ENCODE measurements around the gene ESRRG.

The ESRRG gene

GRCh38 chr1:216723274-216723780 lies at the start of gene ESRRG:
Gene ESRRG, minus strand, starts transcription at chr1:216723429. Its CDS starts 130 bp downstream, at chr1:216723299.
- peaks cover 0 to 23% of the 10 kb centered on the region in 2 donors for H3K27me3 ChIP-seq
- H3K27ac ChIP-seq: no peak within 1 kb of the TSS

GRCh38 chr1:216771922-216772321 lies 48.7 kb upstream of the ESRRG start:
- Histone ChIP-seq H3K4me3 (no peak overlapping the region), H3K9me3 (no peaks in the 10 kb centered on the region), H3K36me3 (no peaks in the 10 kb centered on the region), H3K27ac (no peak overlapping the region), H3K4me1 (no peaks in the 10 kb centered on the region), H3K27me3 (no peaks in the 10 kb centered on the region)
- intact Hi-C loops (cut with DNase I; ENCODE audit: low total_unique reads): no loop called here
- no peak for TF ChIP-seq CTCF (IDR thresholded peaks at IDR 0.05)
- no peak for DNase-seq

More at GRCh38 chr1:216723274-216723780, at the start of gene ESRRG:
- Histone ChIP-seq H3K4me1 (peaks cover 0 to 16% (median 4%) of the 10 kb centered on the region in 4 donors), H3K36me3 (no peaks in the 10 kb centered on the region), H3K4me3 (peak within 1 kb of the TSS in 1 of 2 donors; percentile 24), H3K9me3 (no peaks in the 10 kb centered on the region)
- DNase-seq: no peak
- intact Hi-C loops (cut with DNase I; ENCODE audit: low total_unique reads): no loop called here
- no peak for TF ChIP-seq CTCF (IDR thresholded peaks at IDR 0.05)

GRCh38 chr1:216766633-216767327 lies 43.6 kb upstream of the ESRRG start:
- peaks cover 0 to 9% (median 0%) of the 10 kb centered on the region in 4 donors for H3K4me1 ChIP-seq
- TF ChIP-seq CTCF (IDR thresholded peaks at IDR 0.05): no peak
- no peak overlapping the region for H3K27ac ChIP-seq
- intact Hi-C loops (cut with DNase I; ENCODE audit: low total_unique reads): no loop called here
- H3K27me3 ChIP-seq: no peaks in the 10 kb centered on the region
- no peak for DNase-seq
- H3K36me3 ChIP-seq: no peaks in the 10 kb centered on the region
- no peaks in the 10 kb centered on the region for H3K9me3 ChIP-seq
- no peak overlapping the region for H3K4me3 ChIP-seq

- Histone ChIP-seq H3K4me3 (no peak overlapping the region), H3K27me3 (no peaks in the 10 kb centered on the region), H3K27ac (no peak overlapping the region), H3K36me3 (no peaks in the 10 kb centered on the region), H3K4me1 (peaks cover 0 to 9% (median 0%) of the 10 kb centered on the region in 4 donors), H3K9me3 (no peaks in the 10 kb centered on the region)
- intact Hi-C loops (cut with DNase I; ENCODE audit: low total_unique reads): no loop called here
- TF ChIP-seq CTCF (IDR thresholded peaks at IDR 0.05): no peak
- no peak for DNase-seq
These were observed 42.4 kb upstream of the ESRRG start for GRCh38 chr1:216765346-216766300.

- Histone ChIP-seq H3K36me3 (no peaks in the 10 kb centered on the region), H3K4me1 (no peaks in the 10 kb centered on the region), H3K27ac (no peak overlapping the region), H3K27me3 (no peaks in the 10 kb centered on the region), H3K9me3 (no peaks in the 10 kb centered on the region), H3K4me3 (no peak overlapping the region)
- TF ChIP-seq CTCF (IDR thresholded peaks at IDR 0.05): no peak
- DNase-seq: no peak
- intact Hi-C loops (cut with DNase I; ENCODE audit: low total_unique reads): no loop called here
These were observed 34.9 kb upstream of the ESRRG start for GRCh38 chr1:216758161-216758560.

Data from tibial artery (tissue), 4 donors.